HepG2 (cell line): ENCODE measurements around the gene ISG20L2. TPM values are rescaled to one million over a fixed set of nuclear protein-coding genes. Genes with fewer than 3 reads are reported as not detected.

Experiments used
- AFF4 ChIP-seq: sonication (generic); formaldehyde crosslinking; IDR thresholded peaks from 2 replicates; pipeline ENCODE4 v1.4.0; 2020; ENCODE audit warnings: missing genetic modification reagents
- IRF2 ChIP-seq: IDR thresholded peaks from 2 replicates; pipeline ENCODE4 v1.6.1; 2018; ENCODE audit warnings: missing genetic modification reagents, missing compliant biosample characterization
- IRF9 ChIP-seq: sonication (generic); formaldehyde crosslinking; IDR thresholded peaks from 2 replicates; pipeline ENCODE4 v1.8.0; 2022; ENCODE audit warnings: missing genetic modification reagents, mild to moderate bottlenecking, borderline replicate concordance
- MEIS1 ChIP-seq: sonication (generic); formaldehyde crosslinking; IDR thresholded peaks from 2 replicates; pipeline ENCODE4 v1.9.0; 2021; ENCODE audit warnings: mild to moderate bottlenecking, missing genetic modification reagents, moderate library complexity, borderline replicate concordance
- POLR2AphosphoS5 ChIP-seq: IDR thresholded peaks from 2 replicates; pipeline ENCODE4 v1.6.1; 2012; ENCODE audit warnings: low read depth, low read length
- RXRB ChIP-seq: IDR thresholded peaks from 2 replicates; pipeline ENCODE4 v1.6.1; 2016; ENCODE audit warnings: borderline replicate concordance, missing genetic modification reagents, missing compliant biosample characterization
- SP2 ChIP-seq: sonication (generic); formaldehyde crosslinking; IDR thresholded peaks from 2 replicates; pipeline ENCODE4 v1.5.1; 2020; ENCODE audit warnings: mild to moderate bottlenecking, missing genetic modification reagents
- YEATS2 ChIP-seq: sonication (generic); formaldehyde crosslinking; IDR thresholded peaks from 2 replicates; pipeline ENCODE4 v1.4.0; 2020; ENCODE audit warnings: missing genetic modification reagents, borderline replicate concordance
- YY1 ChIP-seq: IDR thresholded peaks from 2 replicates; pipeline ENCODE4 v1.6.1; 2011; ENCODE audit warnings: low read length, low read depth, moderate library complexity, mild to moderate bottlenecking; ENCODE audit not compliant: insufficient read depth, insufficient replicate concordance
- ZNF350 ChIP-seq: sonication (generic); formaldehyde crosslinking; IDR thresholded peaks from 2 replicates; pipeline ENCODE4 v1.4.0; 2020; ENCODE audit warnings: mild to moderate bottlenecking, low read depth, missing genetic modification reagents, borderline replicate concordance
- ZNF629 ChIP-seq: sonication (generic); formaldehyde crosslinking; conservative IDR thresholded peaks from 2 replicates; pipeline ENCODE4 v1.5.0; 2020; ENCODE audit warnings: missing genetic modification reagents
- polyA plus RNA-seq, 8 experiments: library from polyadenylated mRNA; depleted of rRNA in 3 of 8; stranded (reverse) in 7 of 8; unstranded in 1 of 8; fragments of >200 nt; fragmentation: Illumina TruSeq in 4 of 8; extraction: Trizol in 4 of 8; gene quantifications; 2 replicates each; pipeline versions ENCODE4 v1.2.1 to v1.2.3, GENCODE V29; 2011 to 2016; ENCODE audit warnings: low read depth in 4 of 8, missing spikeins in 1 of 8, mixed read lengths in 1 of 8; ENCODE audit not compliant: insufficient read depth in 1 of 8
- total RNA-seq, 5 experiments: library from RNA; depleted of rRNA; stranded (reverse); fragments of >200 nt; fragmentation: Illumina TruSeq; extraction: Trizol; gene quantifications; 2 replicates each; pipeline ENCODE4 v1.2.3, GENCODE V29; 2016; ENCODE audit warnings: low read depth in 1 of 5

The ISG20L2 gene
- total and polyA plus RNA-seq, 2 of the 13 experiments (the other 11 are each of a cell fraction or from before 2014, with no cell fraction given), result 19.8 to 21.3 TPM

- TF ChIP-seq YY1 (peak; percentile 38), IRF9 (CRISPR knock-in tag) (no peak), YEATS2 (CRISPR knock-in tag) (0 out of 2 replicates have a peak, but pooled peaks have one; percentile 5), ZNF629 (CRISPR knock-in tag) (peak; percentile 87), IRF2 (CRISPR knock-in tag) (peak; percentile 45; the same call in 1 of the 2 replicates), MEIS1 (CRISPR knock-in tag) (no peak), SP2 (CRISPR knock-in tag) (no peak), RXRB (CRISPR knock-in tag) (peak; percentile 43; the same call in 1 of the 2 replicates), POLR2AphosphoS5 (no peak), AFF4 (CRISPR knock-in tag) (no peak), ZNF350 (CRISPR knock-in tag) (peak; percentile 20; the same call in 1 of the 2 replicates)
Measured at GRCh38 chr1:156677616-156678596, 50.7 kb downstream of the ISG20L2 start (continued).
